Thyroid gland (tissue), 4 donors: Measurements from ENCODE around the gene PLCD1.

Experiments used
- CTCF ChIP-seq, 6 experiments: fragments of 200-600 bp in 3 of 6; fragments of 450-650 bp in 3 of 6; sonication (generic) in 3 of 6; IDR thresholded peaks; one replicate each; pipeline ENCODE4 v1.5.1; 2016 to 2019; ENCODE audit warnings: antibody characterized with exemption in 6 of 6, mild to moderate bottlenecking in 2 of 6, inconsistent platforms in 1 of 6, moderate library complexity in 1 of 6
- POLR2A ChIP-seq, 2 donors: fragments of 450-650 bp; IDR thresholded peaks; one replicate each; pipeline ENCODE4 v1.6.1; 2017; ENCODE audit warnings: antibody characterized with exemption in 2 of 2, mild to moderate bottlenecking in 2 of 2, moderate library complexity in 1 of 2

- TF ChIP-seq POLR2A (IDR thresholded peaks at IDR 0.05) (no peak), CTCF (IDR thresholded peaks at IDR 0.05) (no peak)
Measured at GRCh38 chr3:37980462-37981347, 48.7 kb downstream of the PLCD1 start.
